Measurements from ENCODE around the gene RELN.

RELN gene

GRCh38 chr7:104010052-104010909 lies 20.8 kb upstream of the RELN start:
- CTCF ChIA-PET: interaction anchor here (0.7 kb wide), 1 partner anchor 1442 kb away, joined by 3 read pairs; no protein-coding TSS in a partner anchor
- H3K36me3 ChIP-seq (ENCODE audit: control insufficient read depth in 2 of 2, insufficient read depth in 1 of 2, low read length in 2 of 2): no peaks in the 10 kb centered on the region
- TF ChIP-seq KLF8 (tag by site-specific recombination; IDR thresholded peaks at IDR 0.05) (no peak), ZNF266 (tag by site-specific recombination; IDR thresholded peaks at IDR 0.05; ENCODE audit: low read depth) (no peak), ZNF19 (tag by site-specific recombination; IDR thresholded peaks at IDR 0.05; ENCODE audit: low read depth) (no peak), ZNF555 (tag by site-specific recombination; conservative IDR thresholded peaks at IDR 0.05) (no peak), REPIN1 (tag by site-specific recombination; IDR thresholded peaks at IDR 0.05; ENCODE audit: low read depth) (no peak), ZNF239 (tag by site-specific recombination; IDR thresholded peaks at IDR 0.05) (no peak), ZNF398 (tag by site-specific recombination; IDR thresholded peaks at IDR 0.05) (no peak), AEBP2 (tag by site-specific recombination; IDR thresholded peaks at IDR 0.05; ENCODE audit: borderline replicate concordance) (no peak), ZNF76 (tag by site-specific recombination; IDR thresholded peaks at IDR 0.05; ENCODE audit: borderline replicate concordance, low read depth) (no peak), OSR2 (tag by site-specific recombination; IDR thresholded peaks at IDR 0.05) (no peak), ZNF311 (tag by site-specific recombination; IDR thresholded peaks at IDR 0.05; ENCODE audit: borderline replicate concordance) (no peak), KLF9 (tag by site-specific recombination; IDR thresholded peaks at IDR 0.05; ENCODE audit: low read depth) (no peak), ZNF133 (tag by site-specific recombination; IDR thresholded peaks at IDR 0.05) (no peak), ZBTB26 (tag by site-specific recombination; optimal IDR thresholded peaks at IDR 0.05) (no peak), ZFP69B (tag by site-specific recombination; IDR thresholded peaks at IDR 0.05) (no peak), ZBTB17 (tag by site-specific recombination; IDR thresholded peaks at IDR 0.05) (no peak), ZNF426 (tag by site-specific recombination; IDR thresholded peaks at IDR 0.05) (no peak), ZEB2 (tag by site-specific recombination; IDR thresholded peaks at IDR 0.05) (no peak)
- TF ChIP-seq, protein P1, sequence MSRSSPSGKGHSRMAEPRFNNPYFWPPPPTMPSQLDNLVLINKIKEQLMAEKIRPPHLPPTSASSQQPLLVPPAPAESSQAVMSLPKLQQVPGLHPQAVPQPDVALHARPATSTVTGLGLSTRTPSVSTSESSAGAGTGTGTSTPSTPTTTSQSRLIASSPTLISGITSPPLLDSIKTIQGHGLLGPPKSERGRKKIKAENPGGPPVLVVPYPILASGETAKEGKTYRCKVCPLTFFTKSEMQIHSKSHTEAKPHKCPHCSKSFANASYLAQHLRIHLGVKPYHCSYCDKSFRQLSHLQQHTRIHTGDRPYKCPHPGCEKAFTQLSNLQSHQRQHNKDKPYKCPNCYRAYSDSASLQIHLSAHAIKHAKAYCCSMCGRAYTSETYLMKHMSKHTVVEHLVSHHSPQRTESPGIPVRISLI (tag by site-specific recombination; IDR thresholded peaks at IDR 0.05): no peak
- TF ChIP-seq, protein P2, sequence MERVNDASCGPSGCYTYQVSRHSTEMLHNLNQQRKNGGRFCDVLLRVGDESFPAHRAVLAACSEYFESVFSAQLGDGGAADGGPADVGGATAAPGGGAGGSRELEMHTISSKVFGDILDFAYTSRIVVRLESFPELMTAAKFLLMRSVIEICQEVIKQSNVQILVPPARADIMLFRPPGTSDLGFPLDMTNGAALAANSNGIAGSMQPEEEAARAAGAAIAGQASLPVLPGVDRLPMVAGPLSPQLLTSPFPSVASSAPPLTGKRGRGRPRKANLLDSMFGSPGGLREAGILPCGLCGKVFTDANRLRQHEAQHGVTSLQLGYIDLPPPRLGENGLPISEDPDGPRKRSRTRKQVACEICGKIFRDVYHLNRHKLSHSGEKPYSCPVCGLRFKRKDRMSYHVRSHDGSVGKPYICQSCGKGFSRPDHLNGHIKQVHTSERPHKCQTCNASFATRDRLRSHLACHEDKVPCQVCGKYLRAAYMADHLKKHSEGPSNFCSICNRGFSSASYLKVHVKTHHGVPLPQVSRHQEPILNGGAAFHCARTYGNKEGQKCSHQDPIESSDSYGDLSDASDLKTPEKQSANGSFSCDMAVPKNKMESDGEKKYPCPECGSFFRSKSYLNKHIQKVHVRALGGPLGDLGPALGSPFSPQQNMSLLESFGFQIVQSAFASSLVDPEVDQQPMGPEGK (tag by site-specific recombination; IDR thresholded peaks at IDR 0.05): no peak
- no peaks in the 10 kb centered on the region for H3K9me3 ChIP-seq (ENCODE audit: control insufficient read depth, insufficient read depth, low read depth, low read length)
- no peak overlapping the region for H3K27ac ChIP-seq (ENCODE audit: extremely low read depth, low read depth, low read length)
- H3K4me1 ChIP-seq (ENCODE audit: control insufficient read depth, insufficient read depth, low read length): no peaks in the 10 kb centered on the region
- POLR2A ChIA-PET: no interaction called here
- no peak overlapping the region for H3K4me3 ChIP-seq (ENCODE audit: low read depth, low read length)

Data from HEK293 (cell line).